GM12872 (cell line): ENCODE results near the gene ACER1.

ENCODE experiments used
- CTCF ChIP-seq: IDR thresholded peaks from 3 replicates; pipeline ENCODE4 v1.5.1; 2011; ENCODE audit warnings: low read depth, mild to moderate bottlenecking, low read length, moderate library complexity; ENCODE audit not compliant: insufficient read depth

Gene ACER1

GRCh38 chr19:6260376-6260775 lies 73.0 kb downstream of the ACER1 start:
- no peak for TF ChIP-seq CTCF

GRCh38 chr19:6259312-6259861 lies 74.0 kb downstream of the ACER1 start:
- TF ChIP-seq CTCF, result no peak

- no peak for TF ChIP-seq CTCF
Observed at GRCh38 chr19:6258812-6259311, 74.5 kb downstream of the ACER1 start.
